Brain pericyte (primary cell): ENCODE measurements around the gene WDR49.

Source experiments
- DNase-seq: peaks from one replicate; pipeline ENCODE4 v3.0.0-alpha.2; 2012; ENCODE audit warnings: low read depth, low spot score

Gene WDR49

DNA sequence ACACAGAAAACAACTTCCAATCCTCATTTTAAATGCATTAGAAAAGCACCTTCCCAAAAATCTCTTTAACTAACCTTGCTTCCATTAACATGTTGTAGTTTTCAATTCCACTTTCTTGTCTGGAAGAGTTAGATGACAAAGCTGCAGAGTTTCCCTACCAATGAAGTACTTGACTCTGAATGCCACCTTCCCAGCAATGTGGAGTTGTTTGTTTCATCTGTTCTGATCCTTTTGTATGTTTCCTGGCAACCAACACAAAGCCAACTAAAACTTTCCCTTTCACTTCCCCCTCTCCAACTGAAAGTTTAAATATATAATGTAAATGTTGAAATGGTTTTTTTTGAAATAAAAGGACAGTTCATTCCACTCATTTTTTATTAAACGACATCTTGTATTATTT lies at the start of gene WDR49:
TSS of gene WDR49 (minus strand) at position 183 of the 400 bp plus-strand sequence. CDS start 517 bp downstream, outside the sequence.
- DNase-seq, result no peak

DNA sequence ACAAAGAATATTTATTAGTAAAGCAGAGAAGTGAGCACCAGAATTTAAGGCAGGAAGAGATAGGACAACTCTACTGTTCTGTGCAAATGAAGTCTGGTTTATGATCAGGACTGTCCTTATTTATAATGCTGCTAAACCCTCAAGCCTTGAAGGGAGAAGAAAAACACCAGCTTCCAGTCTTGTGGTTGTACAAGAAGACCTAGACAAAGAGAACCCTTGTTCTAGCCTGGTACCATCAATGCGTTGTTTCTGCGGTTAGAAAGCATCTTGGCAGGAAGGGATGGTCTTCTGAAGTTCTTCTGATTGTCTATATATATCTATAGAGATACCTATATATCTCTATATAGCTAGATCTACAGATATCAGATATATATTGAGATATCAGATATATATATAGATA lies 47.2 kb upstream of the WDR49 start:
- DNase-seq, result no peak

DNA sequence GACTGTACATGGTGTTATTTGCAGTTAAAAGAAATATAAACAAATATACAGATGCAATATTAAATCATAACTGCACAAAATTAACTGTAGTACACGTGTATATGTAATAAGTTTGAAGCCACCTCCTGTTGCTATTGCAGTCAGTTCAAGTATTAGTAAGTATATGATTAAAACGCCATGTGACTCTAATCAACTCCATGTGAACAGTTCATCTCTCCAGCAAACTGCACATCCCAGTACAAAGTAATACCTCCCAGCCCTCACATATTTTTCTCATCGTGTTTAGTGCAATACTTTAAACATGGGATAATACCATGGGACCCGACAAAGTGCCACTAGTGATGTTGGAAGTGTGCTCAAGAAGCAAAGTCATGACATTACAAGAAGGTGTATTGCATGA lies 46.3 kb upstream of the WDR49 start:
- no peak for DNase-seq

GRCh38 chr3:167694121-167694520 lies 40.4 kb upstream of the WDR49 start:
- DNase-seq, result no peak

- DNase-seq, result no peak
These were observed 37.6 kb upstream of the WDR49 start for GRCh38 chr3:167691366-167691765.

- DNase-seq, result no peak
These were observed 30.7 kb upstream of the WDR49 start for GRCh38 chr3:167684388-167684993.

DNA sequence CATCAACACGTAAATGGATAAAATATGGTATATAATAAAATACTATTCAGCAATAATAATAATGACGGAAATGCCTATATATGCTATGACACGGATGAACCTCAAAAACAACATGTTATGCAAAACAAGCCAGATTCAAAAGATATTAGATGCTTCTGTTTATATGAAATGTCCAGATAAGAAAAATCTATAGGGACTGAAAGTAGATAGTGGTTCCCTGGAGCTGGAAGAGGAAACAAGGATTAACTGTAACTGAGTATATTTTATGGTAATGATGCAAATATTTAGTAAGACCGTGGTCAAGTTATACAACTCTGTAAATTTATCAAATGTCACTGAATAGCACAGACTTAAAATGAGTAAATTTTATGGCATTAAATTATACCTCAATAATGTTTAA lies 25.8 kb upstream of the WDR49 start:
- no peak for DNase-seq

DNA sequence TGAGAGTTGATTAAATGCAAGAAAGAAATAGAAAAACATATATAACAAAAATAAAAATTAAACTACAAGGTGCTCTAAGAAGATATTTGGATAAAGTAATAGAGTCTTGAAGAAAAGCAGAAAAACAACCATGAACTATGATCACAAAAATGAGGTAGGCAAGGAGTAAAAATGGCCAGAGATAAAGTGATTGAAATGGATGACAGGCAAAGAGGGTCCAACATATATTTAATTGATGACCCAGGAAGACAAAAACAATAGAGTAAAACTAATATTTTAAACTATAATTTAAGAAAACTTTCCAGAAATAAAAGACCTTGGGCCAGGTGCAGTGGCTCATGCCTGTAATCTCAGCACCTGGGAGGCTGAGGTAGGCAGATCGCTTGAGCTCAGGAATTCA lies 22.1 kb upstream of the WDR49 start:
- DNase-seq, result no peak

GRCh38 chr3:167673221-167673620 lies 19.5 kb upstream of the WDR49 start:
- DNase-seq, result no peak

DNA sequence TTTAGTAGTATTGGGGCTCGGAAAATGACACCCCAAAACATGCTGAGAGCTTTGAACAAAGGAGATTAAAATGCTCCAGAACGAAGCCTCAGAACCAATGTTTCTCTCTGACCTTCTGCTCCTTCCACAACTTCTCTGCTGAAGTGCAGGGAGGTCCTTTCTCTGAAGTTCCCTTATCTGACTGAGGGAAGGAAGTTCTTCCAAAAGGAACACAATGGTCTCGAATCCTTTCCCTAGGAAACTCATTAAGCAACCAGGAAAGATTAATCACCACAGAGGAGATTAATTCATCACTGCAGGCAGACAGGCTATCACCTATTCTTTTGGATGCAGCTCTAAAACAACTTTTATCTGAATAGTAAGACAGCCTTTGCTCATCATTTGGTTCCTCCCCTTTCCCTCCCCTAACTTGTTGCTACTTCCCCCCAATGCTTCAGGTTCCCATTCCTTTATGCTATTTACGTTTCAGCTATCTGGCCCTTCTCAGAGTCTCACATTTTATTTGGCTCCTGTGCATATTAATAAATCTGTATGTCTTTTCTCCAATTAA lies 18.2 kb upstream of the WDR49 start:
- DNase-seq, result no peak

- no peak for DNase-seq
These were observed 16.0 kb upstream of the WDR49 start for GRCh38 chr3:167669699-167670098.

DNA sequence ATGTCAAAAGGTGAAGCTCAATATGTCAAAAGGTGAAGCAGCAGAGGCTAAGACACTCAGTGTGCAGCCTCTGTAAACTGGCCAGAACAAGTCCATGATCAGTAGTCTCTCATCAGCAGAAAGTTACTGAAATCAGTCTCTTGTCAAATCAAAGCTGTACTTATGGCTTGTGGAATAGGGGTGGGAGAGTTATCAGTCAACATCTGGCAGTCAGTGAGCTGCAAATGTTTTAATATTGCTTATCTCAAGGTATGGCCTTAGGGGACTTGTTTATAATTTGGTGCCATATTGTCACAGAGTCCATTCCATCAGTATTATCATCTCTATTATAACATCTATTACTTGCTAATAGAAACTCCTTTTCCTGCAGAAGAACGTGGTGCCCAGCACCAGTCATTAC lies 14.9 kb upstream of the WDR49 start:
- DNase-seq, result no peak

GRCh38 chr3:167666563-167666962 lies 12.8 kb upstream of the WDR49 start:
- DNase-seq, result no peak

GRCh38 chr3:167662919-167663400 lies 9.2 kb upstream of the WDR49 start:
- DNase-seq, result no peak

GRCh38 chr3:167657684-167658225 lies 4.0 kb upstream of the WDR49 start:
- no peak for DNase-seq

DNA sequence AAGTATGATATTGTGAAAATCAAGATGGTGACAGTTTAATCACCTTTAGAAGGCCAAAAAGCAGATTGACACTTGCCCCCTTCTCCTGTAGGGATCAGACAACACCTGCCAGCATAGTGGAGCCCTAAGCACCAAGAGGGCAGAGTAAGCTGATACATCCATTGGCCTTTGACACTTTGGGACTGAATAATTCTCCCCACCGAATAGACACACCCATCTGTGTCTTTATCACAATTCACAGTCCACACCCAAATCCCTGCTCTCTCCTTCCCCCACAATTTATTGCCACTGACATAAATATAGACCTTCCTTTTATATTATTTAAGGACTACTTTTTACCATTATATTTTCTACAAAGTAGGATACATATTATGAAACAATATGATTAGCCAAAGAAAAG lies 3.1 kb upstream of the WDR49 start:
- no peak for DNase-seq

GRCh38 chr3:167653155-167653554 lies 587 bp downstream of the WDR49 start:
- no peak for DNase-seq

DNA sequence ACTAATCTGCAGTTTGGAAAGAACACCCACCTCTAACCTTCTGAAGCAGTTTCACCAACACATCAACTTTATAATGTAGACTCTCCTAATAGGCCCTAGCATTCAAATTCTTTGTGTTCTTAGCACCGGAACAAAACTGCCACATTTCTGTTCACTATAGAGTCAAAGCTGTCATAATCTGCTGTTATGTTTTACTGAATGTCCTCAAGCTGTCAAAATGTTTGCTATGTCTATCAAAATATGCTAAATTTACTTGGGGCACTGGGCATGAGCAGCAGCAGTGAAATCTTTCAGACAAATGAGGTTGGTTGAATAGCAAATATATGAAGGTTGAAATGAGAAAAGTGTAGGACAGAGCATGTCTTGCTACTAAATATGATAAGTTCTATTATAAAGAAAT lies 1.9 kb downstream of the WDR49 start:
- no peak for DNase-seq

DNA sequence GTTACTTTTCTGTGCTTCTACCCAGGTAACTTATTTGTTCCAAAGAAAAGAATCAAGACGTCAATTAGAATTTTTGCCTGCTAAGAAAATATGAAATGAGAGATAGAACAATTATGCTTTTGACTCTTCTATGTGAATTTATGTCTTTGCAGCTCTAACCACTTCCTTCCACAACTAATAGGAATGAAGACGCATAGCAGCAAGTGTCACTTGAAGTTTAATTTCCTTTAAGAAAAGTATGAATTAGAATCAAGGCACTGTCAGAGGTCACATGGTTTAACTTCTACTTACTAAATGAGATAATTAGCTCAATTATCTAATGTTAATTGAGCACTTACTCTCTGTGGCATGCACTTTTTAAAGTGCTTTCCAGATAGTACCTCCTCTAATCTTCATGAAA lies 3.3 kb downstream of the WDR49 start:
- no peak for DNase-seq

DNA sequence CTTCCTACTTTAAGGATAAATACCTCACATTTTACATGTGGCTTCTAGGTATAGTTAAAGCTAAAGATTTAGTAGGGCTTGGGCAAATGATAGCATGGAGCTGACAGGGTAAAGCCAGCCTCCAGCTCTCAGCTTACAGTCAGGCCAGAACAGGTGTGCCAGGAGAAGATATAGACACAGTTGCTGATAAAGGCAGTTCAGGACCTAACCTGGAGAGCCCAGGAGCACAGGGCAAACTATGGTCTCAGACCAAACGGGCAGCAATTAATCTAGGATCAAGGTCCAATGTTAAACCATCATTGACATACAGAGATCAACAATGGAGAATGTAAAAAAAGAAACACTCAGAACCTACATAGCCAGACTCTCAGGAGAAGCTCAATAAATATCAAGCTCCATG lies 4.0 kb downstream of the WDR49 start:
- no peak for DNase-seq

DNA sequence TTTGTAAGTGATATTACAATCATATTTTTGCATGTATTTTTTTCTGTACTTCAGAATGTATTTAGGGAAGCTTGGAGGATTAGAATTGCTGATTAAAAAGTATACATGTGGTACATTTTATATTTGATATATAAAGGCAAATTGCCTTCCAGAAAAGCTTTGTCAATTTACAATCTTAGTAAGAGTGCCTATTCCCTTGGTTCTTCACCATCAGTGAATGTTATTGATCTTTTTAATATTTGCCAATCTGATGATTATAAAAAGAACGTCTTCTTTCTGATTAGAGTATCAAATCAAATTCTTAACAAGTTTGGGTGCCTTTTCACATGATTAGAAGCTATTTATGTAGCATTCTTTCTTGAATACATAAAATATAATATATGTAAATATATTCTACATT lies 9.1 kb downstream of the WDR49 start:
- no peak for DNase-seq

GRCh38 chr3:167631471-167631870 lies 22.3 kb downstream of the WDR49 start:
- DNase-seq, result no peak

- DNase-seq, result no peak
These were observed 27.3 kb downstream of the WDR49 start for GRCh38 chr3:167626490-167626889.

- no peak for DNase-seq
These were observed 38.7 kb downstream of the WDR49 start for GRCh38 chr3:167615030-167615429.
